Right lobe of liver (tissue), 6 donors: Measurements from ENCODE around the gene BIN2. TPM values are rescaled to one million over a fixed set of nuclear protein-coding genes. Genes with fewer than 3 reads are reported as not detected.
"Not testable (repeated sequence)": the region's sequence is repeated elsewhere in the genome, so short reads cannot be mapped to it uniquely, and the experiment has no call there.

ENCODE experiments used
- ATAC-seq, 4 donors: fragments of 200-7000 bp; cut with Tn5 transposase; one replicate each; pipeline ENCODE4 v1.9.1; 2020; ENCODE audit warnings: mild to moderate bottlenecking in 4 of 4, moderate library complexity in 4 of 4
- DNase-seq, 3 donors: peaks; one replicate each; pipeline ENCODE4 v3.0.0-alpha.2; 2020
- H3K27ac ChIP-seq, 3 donors: fragments of 200-600 bp; one replicate each; pipeline ENCODE4 v1.8.0; 2022
- H3K27me3 ChIP-seq, 2 donors: fragments of 200-600 bp; one replicate each; pipeline ENCODE4 v1.8.0; 2022
- H3K36me3 ChIP-seq, 4 donors: fragments of 200-600 bp; sonication (generic) in 1 of 4; one replicate each; pipeline versions ENCODE4 v1.5.1 to v1.8.0; 2017 to 2022; ENCODE audit warnings: control low read depth in 1 of 4
- H3K4me1 ChIP-seq, 4 donors: fragments of 200-600 bp; sonication (generic) in 1 of 4; one replicate each; pipeline versions ENCODE4 v1.5.1 to v1.8.0; 2017 to 2022; ENCODE audit warnings: control low read depth in 1 of 4
- H3K4me3 ChIP-seq, 3 donors: fragments of 200-600 bp; one replicate each; pipeline ENCODE4 v1.8.0; 2022
- H3K9me3 ChIP-seq, 4 donors: fragments of 200-600 bp; sonication (generic) in 1 of 4; one replicate each; pipeline versions ENCODE4 v1.5.1 to v1.8.0; 2017 to 2022; ENCODE audit warnings: control low read depth in 1 of 4
- CTCF ChIP-seq, 4 donors: fragments of 200-600 bp in 3 of 4; fragments of 450-650 bp in 1 of 4; IDR thresholded peaks; one replicate each; pipeline versions ENCODE4 v1.5.1 to v1.8.0; 2016 to 2022; ENCODE audit warnings: antibody characterized with exemption in 4 of 4, mild to moderate bottlenecking in 2 of 4
- POLR2A ChIP-seq: fragments of 450-650 bp; IDR thresholded peaks from one replicate; pipeline ENCODE4 v1.6.1; 2017; ENCODE audit warnings: antibody characterized with exemption, mild to moderate bottlenecking
- WGBS: methylation state at CpG from one replicate; pipeline ENCODE4 v1.1.6; 2018; ENCODE audit warnings: low coverage, low lambda C conversion rate; ENCODE audit not compliant: insufficient coverage; ENCODE audit errors: missing lambda C conversion rate; 5-methylcytosine and 5-hydroxymethylcytosine counted together
- intact Hi-C, 2 donors: fragments of 100-400 bp; cut with DNase I; formaldehyde crosslinking; loops; one replicate each; pipeline versions ENCODE4 v1.11.2 to v1.14.1; 2022
- total RNA-seq, 6 experiments: library from RNA; depleted of rRNA in 2 of 6; stranded (reverse); fragments of >200 nt in 2 of 6; fragmentation: NEBNext Ultra II Directional in 3 of 6; extraction: Animal tissue kit (Norgen Biotek cat#: 25700) in 3 of 6; gene quantifications; one replicate each; pipeline versions ENCODE4 v1.1.0 to v1.2.4, GENCODE V29; 2016 to 2023
- donor health status: DM: no; HTN: yes; CAD: no.
- donor health status: DM: no; HTN: no; CAD: no.
- donor health status: DM: no; HTN: no; CAD: no.
- donor health status: DM: no; HTN: yes; CAD: no.
- donor health status: DM: no; HTN: yes; CAD: no.

Gene BIN2
- total RNA-seq, 6 experiments from 2014 or later, result 2.3 to 5.8 (median 3.7) TPM

GRCh38 chr12:51339750-51340149 is 15.8 kb upstream of the BIN2 start:
- Histone ChIP-seq H3K9me3 (no peaks in the 10 kb centered on the region), H3K4me1 (no peaks in the 10 kb centered on the region), H3K4me3 (no peak overlapping the region), H3K27ac (no peak overlapping the region), H3K27me3 (no peaks in the 10 kb centered on the region), H3K36me3 (no peaks in the 10 kb centered on the region)
- intact Hi-C loops, result loop anchor here in 1 of 2 donors (5.0 kb wide), 1 partner anchor 67 kb away; the partner anchor contains the start of gene SMAGP
- ATAC-seq (no peak), DNase-seq (no peak)
- TF ChIP-seq POLR2A, result no peak
- no peak for TF ChIP-seq CTCF (IDR thresholded peaks at IDR 0.05)
- WGBS, result 76% methylated on average over 5 of the region's 6 CpGs

- H3K4me3 ChIP-seq, H3K9me3 ChIP-seq, H3K36me3 ChIP-seq, ATAC-seq, DNase-seq, H3K27me3 ChIP-seq, H3K27ac ChIP-seq, H3K4me1 ChIP-seq, intact Hi-C loops: not testable (repeated sequence)
Measured at GRCh38 chr12:51337336-51337735, 13.4 kb upstream of the BIN2 start.

- Histone ChIP-seq H3K27me3 (no peaks in the 10 kb centered on the region), H3K4me3 (no peak overlapping the region), H3K36me3 (no peaks in the 10 kb centered on the region), H3K4me1 (no peaks in the 10 kb centered on the region), H3K27ac (no peak overlapping the region), H3K9me3 (no peaks in the 10 kb centered on the region)
- TF ChIP-seq POLR2A, result no peak
- TF ChIP-seq CTCF (IDR thresholded peaks at IDR 0.05), result no peak
- intact Hi-C loops, result no loop called here
- DNase-seq, result no peak
- 63% methylated on average over 2 of the region's 2 CpGs for WGBS
- no peak for ATAC-seq
Measured at GRCh38 chr12:51335931-51336330, 12.0 kb upstream of the BIN2 start.

GRCh38 chr12:51334764-51335163 is 10.8 kb upstream of the BIN2 start:
- ATAC-seq (no peak), DNase-seq (no peak)
- Histone ChIP-seq H3K4me3 (no peak overlapping the region), H3K27ac (no peak overlapping the region), H3K4me1 (no peaks in the 10 kb centered on the region), H3K9me3 (no peaks in the 10 kb centered on the region), H3K36me3 (no peaks in the 10 kb centered on the region), H3K27me3 (no peaks in the 10 kb centered on the region)
- no peak for TF ChIP-seq CTCF (IDR thresholded peaks at IDR 0.05)
- TF ChIP-seq POLR2A, result no peak
- intact Hi-C loops, result no loop called here
- 63% methylated on average over 4 of the region's 4 CpGs for WGBS

GRCh38 chr12:51333536-51333935 is 9.6 kb upstream of the BIN2 start:
- ATAC-seq (no peak), DNase-seq (no peak)
- no peak for TF ChIP-seq CTCF (IDR thresholded peaks at IDR 0.05)
- TF ChIP-seq POLR2A, result no peak
- Histone ChIP-seq H3K9me3 (no peaks in the 10 kb centered on the region), H3K27me3 (no peaks in the 10 kb centered on the region), H3K36me3 (no peaks in the 10 kb centered on the region), H3K4me3 (no peak overlapping the region), H3K4me1 (no peaks in the 10 kb centered on the region), H3K27ac (no peak overlapping the region)
- intact Hi-C loops, result no loop called here
- WGBS, result 72% methylated on average over 6 of the region's 6 CpGs
